Stimulated activated naive CD4-positive, alpha-beta T cell treated with Interleukin-2 at 50 U/mL for 16 hours (primary cell): ENCODE results near the gene HS3ST5.

Experiments used
- DNase-seq: peaks from one replicate; lab custom pipeline; 2025; lab: John Stamatoyannopoulos, UW

The HS3ST5 gene, protein sequence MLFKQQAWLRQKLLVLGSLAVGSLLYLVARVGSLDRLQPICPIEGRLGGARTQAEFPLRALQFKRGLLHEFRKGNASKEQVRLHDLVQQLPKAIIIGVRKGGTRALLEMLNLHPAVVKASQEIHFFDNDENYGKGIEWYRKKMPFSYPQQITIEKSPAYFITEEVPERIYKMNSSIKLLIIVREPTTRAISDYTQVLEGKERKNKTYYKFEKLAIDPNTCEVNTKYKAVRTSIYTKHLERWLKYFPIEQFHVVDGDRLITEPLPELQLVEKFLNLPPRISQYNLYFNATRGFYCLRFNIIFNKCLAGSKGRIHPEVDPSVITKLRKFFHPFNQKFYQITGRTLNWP

DNA sequence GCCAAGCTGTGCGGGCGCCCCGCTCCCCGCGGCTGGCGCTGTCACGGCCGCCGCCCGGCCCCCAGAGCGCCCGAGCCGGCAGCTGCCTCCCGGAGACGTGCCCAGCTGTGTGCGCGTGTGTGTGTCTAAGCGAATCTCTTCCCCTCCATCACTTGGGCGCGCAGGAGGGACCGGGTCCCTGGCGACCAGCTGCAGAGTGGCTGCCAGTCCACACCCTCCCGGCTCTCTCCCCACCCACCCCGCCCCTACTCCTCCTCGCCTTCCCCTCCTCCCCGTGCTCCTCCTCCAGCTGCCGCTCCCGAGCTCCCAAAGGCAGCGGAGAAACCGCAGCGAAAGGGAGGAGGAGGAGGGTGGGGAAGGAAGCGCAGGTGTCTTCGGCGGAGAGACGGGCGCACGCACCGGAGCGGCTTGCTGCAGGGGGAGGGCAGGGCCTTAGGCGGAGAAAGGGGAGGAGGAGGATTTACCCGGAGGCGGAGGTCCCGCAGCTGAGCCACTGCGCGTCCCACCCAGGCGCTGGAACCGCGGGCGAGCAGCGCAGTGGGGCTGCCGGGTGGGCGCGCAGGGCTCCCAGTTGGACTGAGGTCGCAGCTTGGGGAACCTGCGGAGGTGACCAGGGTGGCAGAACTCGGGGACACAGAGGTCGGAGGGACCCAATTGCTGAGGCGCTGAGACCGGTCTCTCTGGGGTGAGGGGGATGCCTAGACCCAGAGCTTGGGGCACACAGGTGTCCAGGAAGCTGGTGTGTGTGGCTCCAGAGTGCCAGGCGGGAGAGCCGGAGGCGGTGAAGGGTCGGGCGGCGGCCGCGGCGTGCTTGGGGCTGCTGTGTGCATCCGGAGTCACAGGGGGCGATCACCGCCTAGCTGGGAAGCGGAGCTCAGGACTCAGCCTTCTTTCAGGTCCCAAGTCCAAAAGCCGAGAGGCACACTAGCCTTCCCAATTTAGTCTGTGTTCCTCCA lies at the start of gene HS3ST5:
HS3ST5 (minus strand) TSS at position 198 of the 956 bp plus-strand sequence. CDS start 280,178 bp downstream, outside the sequence.
- no peak for DNase-seq

DNA sequence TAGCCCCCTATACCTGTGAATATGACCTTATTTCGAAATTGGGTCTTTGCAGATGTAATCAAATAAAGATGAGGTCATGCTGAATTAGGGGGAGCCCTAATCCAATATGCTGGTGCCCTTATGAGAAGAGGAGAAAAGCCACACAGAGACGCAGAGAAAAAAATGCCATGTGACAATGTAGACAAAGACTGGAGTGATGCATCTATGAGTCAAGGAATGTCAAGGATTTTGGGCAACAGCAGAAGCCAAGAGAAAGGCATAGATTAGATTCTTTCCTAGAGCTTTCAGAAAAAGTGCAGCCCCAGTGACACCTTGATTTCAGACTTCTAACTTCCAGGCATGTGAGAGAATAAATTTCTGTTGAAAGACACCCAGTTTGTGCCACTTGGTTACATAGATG lies 47.4 kb upstream of the HS3ST5 start:
- DNase-seq: no peak

DNA sequence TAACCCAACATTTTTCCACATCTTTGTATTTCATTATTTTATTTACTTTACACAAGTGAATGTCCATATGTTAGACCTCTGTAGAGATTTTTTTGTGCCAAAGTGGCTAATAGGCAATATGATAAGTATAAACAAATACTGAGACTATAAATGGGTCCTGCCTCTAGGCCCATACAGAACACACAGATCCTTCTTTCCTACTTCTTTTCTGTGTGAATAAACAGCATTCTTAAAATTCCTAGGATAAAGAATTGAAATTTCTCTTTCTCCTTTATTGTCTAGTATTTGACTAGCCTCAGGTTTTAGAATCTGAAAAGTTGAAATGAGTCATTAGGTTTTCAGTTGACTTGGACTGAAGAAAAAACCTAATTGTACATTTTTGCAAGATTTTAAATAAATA lies 46.3 kb upstream of the HS3ST5 start:
- DNase-seq: no peak

DNA sequence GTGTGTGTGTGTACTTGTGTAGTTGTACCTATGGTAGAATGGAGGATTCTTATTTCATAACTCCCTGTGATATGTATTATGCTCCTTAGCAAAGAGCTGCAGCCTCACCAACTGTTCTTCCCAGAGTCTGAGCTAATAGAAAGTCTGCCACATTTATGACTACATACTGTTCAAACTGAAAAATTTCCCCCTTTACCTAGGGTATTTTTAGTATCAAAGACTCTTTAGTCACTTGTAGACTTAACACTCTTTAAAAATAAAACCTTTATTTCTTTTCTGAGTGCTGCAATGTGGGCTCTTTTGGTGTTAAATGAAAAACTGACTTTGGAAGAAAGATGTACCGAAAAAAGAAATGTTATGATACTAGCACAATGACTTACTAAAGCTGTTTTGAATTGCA lies 39.6 kb upstream of the HS3ST5 start:
- no peak for DNase-seq

DNA sequence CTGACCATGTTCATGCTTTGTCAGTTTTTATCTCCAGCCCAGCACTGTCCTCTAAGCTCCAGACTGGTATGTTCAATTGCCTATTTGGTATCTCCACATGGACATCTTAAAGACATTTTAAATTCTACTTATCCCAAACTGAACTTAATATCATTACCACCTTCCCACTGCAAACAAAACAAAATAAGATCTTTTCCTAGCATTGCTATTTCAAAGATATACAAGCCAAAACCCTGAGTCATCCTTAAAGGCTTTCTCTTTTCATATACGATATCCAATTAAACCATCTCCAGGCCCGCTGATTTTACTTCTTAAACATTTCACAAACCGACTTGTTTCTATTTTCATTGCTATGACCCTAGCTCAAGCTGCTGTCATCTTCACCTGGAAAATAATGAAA lies 35.1 kb upstream of the HS3ST5 start:
- no peak for DNase-seq

DNA sequence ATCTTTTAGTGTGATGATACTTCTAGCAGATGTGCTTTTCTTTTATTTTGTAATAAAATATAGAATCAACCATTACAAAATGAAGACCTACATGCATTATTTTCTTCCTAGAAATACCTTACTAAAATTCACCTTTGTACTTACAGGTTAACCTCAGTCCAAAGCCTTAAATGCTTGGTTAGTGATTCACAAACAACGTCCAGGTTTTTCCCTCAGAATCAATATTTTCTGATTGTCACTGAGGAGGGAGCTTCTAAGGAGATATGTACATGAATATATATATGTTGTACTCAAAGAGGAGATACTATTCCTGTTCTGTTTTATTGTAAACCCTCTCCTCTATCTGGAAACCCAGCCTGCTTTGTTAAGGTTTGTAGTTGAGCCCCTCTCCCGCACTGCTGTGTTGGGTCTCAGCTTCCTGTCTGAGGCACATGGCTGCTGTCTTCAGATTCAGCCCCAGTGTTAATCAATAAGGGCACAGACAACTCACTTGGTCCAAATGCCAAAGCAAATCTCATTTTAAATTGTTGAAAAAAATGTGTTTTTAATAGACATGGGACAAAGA lies 33.9 kb upstream of the HS3ST5 start:
- no peak for DNase-seq

DNA sequence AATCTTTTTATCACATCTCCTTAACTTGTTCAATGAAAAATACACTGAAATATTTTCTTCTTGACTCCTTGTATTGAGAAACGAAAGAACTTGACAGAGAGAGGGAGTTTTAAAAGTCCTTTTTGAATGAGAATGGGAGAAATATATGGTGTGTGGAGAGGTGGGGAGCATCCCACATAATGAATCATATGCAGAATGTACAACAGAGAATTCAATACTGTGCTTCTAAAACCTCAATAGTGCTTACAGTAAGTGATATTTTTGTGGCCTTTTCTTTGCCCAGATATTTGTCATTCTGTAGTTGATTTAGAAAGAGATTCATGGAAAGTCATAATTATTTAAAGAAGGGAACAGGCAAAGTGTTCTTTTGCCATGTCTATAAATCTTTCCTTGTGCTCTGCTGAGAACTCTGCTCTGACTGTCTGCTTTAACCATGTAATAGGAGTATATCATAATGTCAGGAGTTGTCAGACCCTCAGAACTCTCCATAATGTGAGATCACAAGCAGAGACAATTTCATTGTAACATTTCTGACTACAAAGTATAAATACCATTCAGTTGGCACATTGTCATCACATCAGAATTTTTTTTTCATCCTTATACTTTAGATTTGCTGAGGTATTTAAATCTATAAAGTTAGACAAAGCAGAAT lies 32.8 kb upstream of the HS3ST5 start:
- DNase-seq: no peak

DNA sequence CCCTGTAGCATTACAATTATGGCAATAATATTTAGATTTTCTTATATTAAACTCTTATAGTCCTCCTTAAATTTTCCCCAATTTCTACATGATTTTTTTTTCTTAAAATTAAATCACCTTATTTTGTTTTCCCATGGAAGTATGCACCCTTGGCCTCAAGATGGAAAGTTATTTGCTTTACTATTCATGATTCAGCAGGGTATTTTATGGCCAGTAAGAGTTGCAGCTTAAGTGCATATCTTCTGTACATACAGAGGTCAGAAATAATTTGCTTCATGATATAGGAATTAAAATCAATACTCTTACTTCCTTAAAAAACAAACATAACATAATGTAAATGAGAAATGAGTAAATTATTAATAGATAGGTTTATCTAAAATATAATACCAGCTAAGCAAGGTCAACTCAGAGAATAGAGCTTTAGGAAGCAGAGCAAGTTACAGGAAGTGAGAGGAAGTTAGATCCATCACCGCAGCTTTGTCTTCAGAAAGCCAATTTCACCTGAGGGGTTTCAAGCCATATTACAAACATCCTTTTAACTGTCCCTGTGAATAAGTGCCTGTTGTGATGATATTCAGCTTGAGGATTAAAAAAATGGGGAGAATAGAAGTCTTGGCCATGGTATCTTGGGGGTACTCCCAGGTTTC lies 24.6 kb upstream of the HS3ST5 start:
- DNase-seq: no peak

DNA sequence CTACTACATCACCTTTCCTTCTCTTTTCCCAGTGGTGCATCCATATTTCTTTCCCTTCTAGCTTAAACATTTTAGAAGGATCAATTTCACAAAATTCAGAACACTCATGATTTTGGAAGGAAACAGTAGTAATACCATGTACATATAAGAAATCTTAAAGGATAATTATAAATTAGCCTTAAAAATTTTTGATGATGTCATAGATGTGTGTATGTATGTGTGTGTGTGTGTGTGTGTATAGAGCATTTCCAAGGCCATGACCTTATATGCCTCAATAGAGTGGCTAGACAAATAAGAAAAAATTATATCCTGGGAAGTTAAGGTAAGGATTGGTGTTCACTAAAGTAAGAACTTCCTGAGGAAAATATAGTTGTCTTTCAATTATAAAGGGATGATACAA lies 24.1 kb upstream of the HS3ST5 start:
- no peak for DNase-seq

DNA sequence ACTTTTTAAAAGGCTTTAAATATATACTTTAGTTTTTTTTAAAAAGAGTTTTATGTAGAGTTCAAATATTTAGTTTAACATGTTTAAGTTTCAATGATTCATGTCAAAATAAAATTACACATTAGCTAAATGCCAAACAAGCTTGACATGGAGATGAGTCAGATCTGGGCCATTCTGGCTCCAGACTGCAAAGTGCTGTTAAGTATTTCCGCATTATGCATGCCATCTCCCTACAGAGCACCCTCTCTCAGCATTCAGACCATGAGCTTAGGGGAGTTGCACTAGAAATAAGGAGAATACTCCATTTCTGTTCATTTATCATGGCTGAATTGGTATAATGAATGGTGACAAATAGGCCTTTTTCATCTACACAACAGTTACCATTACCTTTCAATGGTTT lies 21.5 kb upstream of the HS3ST5 start:
- no peak for DNase-seq

DNA sequence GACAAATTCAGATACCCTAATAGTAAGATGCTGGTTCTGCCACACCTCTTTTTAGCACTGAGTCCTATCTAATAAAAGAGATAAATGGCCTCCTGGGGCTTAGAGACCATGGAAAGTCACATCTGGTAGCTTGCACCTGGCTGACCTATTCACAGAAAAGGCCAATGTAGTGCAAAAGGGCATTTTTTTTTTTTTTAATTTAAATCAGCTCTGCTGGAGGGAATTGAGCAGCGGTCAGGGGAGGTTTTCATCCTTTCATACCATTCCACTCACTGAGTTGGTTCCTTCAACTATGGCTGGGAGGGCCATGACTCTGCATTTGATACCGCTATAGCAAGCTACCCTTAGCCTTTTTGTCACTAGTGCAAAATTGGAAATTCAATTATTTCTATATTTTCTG lies 20.1 kb upstream of the HS3ST5 start:
- no peak for DNase-seq

DNA sequence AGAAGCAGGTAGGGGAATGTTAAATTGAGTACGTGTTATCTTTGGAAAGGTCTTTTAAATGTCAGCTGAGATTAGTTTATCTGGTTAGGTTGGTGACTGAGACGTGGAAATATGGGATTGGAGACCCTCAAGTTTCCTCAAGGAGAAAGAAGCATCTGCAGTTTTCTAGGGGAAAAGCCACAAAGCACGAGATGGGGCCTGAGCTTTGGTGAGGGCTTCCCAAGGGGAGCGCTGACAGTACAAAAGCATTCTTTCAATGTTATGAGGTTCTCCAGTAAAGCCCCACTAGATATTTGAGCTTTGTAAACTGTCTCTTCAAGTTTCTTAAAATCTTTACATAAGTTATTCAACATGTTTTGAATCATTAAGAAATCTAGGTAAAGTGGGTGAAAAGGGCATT lies 19.6 kb upstream of the HS3ST5 start:
- DNase-seq: no peak

DNA sequence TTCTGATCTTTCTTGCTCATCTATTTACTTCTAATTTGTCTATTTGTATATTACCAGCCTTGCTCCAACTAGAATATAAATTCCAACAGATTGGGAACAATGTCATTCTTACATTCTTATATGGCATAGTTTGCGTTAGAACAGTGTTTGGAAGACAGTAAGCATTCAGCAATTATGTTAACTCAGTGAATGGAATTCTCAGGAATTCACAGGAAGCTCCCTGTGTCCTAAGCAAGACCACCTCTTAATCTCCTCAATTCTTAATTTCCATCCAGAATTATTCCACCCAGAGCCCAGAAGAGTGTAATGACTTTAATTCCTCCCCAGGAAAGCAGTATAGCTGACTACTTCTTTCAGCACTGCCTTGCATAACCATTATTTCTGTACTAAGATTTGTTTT lies 18.2 kb upstream of the HS3ST5 start:
- DNase-seq: no peak

DNA sequence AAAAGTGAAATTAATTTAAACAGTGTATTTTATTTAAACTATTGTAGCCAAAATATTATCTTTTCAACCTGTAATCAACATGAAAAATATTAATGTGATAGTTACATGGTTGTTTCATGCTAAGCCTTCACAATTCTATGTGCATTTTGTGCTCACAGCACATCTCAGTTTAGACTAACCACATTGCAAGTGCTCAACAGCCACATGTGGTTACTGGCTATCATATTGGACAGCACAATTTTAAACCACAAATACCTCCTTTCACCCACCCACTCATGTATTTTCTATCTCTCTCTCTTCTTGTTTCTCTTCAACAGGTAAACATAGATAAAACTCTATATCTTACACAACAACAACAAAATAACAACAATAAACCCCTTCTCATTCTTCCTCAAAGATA lies 12.5 kb upstream of the HS3ST5 start:
- DNase-seq: no peak

DNA sequence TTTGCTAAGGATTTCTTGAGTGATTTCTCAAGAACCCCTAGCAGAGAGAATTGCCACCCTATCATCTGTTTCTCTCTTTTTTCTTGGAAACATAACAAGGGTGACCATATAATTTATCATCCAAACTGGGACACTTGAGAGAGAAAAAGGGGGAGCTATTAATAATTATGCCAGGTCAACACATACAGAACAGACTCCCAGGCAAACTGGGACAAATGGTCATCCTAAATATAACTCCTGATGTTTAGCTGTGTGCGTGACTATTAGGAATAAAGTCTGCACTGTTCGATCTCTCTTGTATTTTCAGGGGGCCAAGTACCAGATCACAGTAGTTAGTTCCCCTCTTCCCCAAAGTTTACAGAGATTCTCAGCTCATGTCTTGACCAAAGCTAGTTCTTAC lies 11.7 kb upstream of the HS3ST5 start:
- DNase-seq: no peak

DNA sequence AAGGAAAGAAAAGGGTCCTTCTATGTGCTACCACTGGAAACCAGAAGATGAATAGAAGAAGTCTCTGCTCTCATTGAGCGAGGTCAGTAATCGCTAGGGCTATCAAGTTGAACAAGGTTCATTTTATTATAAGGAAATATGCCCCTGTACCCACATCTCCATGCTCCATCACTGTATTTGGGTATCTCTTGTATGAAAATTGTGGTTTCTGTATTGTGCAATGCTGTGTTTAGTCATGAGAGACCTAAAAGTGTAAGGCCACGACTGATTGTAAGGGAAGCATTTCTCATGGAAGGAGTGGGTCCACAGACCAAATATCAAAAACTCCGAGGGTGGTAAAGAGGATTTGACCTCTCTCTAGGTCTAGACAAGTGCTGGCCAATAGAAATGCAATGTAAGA lies 3.6 kb upstream of the HS3ST5 start:
- no peak for DNase-seq

DNA sequence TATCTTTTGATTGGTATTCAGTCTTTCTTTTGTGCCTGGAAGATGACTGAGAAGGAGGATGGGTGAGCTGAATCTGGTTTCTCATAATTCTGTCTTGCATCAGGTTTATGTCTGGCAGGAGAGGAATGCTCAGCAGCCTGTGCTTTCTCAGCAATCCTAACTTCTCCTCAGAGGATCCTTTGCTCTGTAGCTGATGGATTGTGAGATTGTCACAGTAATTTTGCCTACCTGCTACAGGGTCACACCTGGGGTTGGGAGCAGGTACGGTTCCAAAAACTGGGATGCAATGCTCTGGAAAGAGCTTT lies 2.1 kb upstream of the HS3ST5 start:
- DNase-seq: no peak

DNA sequence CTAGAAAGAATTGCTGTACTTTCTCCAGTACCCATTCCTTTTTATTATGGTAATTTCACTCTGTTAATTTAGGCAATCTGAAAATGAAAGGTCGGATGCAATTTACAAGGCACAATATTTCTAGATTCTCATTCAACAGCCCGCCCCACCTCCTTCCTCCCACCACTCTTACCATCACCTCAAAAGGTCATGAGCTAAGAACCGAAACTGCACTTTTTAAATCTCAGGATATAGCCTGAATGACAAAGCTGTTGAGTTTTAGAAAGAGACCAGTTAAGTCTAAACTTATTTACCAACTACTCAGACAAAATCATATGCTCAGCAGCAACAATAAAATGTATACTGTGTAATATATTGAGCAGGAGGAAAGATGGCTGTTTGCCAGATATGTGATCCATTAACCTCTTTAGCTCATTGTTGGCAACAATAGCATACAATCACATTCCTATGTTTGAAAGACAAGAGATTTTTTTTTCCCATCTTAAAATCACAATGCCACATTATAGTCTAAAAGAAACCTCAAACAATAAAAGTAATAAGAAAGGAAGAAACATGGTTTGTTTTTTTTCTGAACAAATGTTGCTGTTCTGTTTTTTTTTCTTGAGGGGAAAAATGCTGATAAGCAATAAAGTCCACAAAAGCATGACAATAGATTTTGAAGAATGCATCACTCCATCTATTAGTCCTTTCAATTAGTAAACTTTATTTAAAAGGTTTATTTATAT lies 1.6 kb upstream of the HS3ST5 start:
- DNase-seq: no peak

DNA sequence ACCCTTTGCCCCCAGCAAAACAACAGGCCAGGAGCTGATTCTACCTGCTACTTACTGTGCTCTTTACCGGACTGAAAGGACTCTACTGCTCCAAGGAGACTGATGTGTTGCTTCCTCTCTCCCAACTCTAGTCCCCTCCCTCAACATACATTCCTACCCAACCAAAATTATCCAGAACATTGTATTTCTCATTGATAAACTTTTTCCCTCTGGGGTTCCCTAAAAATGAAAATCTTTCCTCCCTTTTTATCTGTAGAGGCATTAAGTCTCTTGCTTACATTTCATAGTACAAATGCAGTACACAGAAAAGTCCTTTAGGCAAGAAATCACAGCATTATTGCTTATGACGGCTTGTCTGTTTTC lies 940 bp upstream of the HS3ST5 start:
- DNase-seq: no peak

DNA sequence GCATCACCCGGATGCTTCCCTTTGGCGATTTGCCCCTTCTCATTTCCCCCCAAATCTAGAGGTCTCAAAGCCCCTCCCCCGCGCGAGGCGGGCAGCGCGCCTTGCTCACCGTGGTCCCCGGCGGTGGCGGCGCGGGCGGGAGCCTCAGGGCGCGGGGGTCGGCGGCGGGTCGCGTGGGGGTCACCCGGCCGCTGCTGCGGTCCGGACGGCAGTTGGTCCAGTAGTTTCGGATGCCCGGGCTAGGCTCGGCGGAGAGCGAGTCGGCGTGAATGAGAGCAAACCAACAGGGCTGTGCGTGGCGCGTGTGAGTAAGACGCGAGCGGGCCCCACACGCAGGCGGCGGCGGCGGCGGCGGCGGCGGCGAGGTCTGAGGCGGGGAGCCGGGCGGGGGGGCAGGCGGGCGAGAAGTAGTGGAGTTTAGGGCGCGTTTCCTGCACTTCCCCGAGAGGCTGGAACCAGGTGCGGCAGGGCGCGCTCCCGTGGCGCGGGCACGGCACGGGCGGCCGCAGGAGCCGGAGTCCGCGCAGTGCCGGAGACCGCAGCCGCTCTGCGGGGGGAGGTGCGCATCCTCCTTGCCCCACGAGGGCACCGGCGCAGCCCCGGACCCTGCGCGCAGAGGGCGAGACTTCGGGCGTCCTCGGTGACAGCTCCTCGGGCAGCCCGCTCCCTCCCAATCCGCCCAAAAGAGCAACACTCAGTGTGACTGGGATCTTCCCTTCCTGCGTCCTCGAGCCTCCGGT lies 567 bp downstream of the HS3ST5 start:
- DNase-seq: no peak

DNA sequence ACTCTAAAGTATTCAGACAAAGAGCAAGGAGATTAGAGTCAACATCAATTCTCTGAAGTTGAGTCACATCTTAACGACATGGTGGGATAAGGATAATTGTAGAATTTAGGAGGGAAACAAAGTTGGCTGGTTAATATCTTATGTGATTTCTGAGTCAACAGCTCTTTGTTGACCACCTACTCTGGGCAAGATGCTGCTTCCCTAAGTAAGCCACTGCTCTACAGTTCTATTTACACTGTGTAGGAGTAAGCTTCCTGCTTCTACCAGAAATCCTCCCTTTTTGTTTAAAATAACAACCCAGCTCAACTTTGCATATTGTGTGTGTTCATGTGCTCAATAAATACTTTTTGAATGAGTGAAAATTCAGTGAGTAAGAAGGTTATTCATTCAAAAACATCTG lies 3.1 kb downstream of the HS3ST5 start:
- DNase-seq: no peak
